H1 (cell line): ENCODE data around the gene ERO1B. TPM values are rescaled to one million over a fixed set of nuclear protein-coding genes. Genes with fewer than 3 reads are reported as not detected.

Experiments used
- CTCF ChIA-PET: fragments of 300-600 bp; sonication (Branson Sonifier 250); formaldehyde crosslinking; loops from one replicate; lab custom pipeline; 2021; ENCODE audit not compliant: partially characterized antibody; lab: Charles Lee
- POLR2A ChIA-PET: fragments of 300-600 bp; sonication (Branson Sonifier 250); formaldehyde crosslinking; loops from one replicate; lab custom pipeline; 2021; ENCODE audit warnings: inconsistent platforms; ENCODE audit not compliant: partially characterized antibody; lab: Charles Lee
- DNase-seq, 2 experiments: peaks; one replicate each; pipeline versions ENCODE4 v3.0.0 to v3.0.0-alpha.2; 2010 to 2022; ENCODE audit warnings: low spot score in 2 of 2, low read depth in 1 of 2, mixed read lengths in 1 of 2
- FAIRE-seq: peaks from 2 replicates; lab custom pipeline; 2011; peaks lifted over from hg19 to GRCh38; lab: Jason Lieb, UNC
- H2AFZ ChIP-seq: 2 replicates; pipeline ENCODE4 v1.8.1; 2012; ENCODE audit warnings: low read length, inconsistent platforms
- H2AK5ac ChIP-seq: 2 replicates; pipeline ENCODE4 v1.6.1; 2013; ENCODE audit warnings: low read depth, low read length
- H2BK120ac ChIP-seq: replicated peaks from 2 replicates; pipeline ENCODE3; 2013; ENCODE audit warnings: low read depth, low read length, inconsistent platforms
- H2BK12ac ChIP-seq: 2 replicates; pipeline ENCODE4 v1.6.1; 2013; ENCODE audit warnings: low read depth, low read length
- H2BK15ac ChIP-seq: 2 replicates; pipeline ENCODE4 v1.6.1; 2013; ENCODE audit warnings: low read length
- H2BK20ac ChIP-seq: 2 replicates; pipeline ENCODE4 v1.6.1; 2013; ENCODE audit warnings: low read length
- H2BK5ac ChIP-seq: 2 replicates; pipeline ENCODE4 v1.6.1; 2013; ENCODE audit warnings: low read depth, low read length
- H3K14ac ChIP-seq: 2 replicates; pipeline ENCODE4 v1.6.1; 2013; ENCODE audit warnings: inconsistent platforms; ENCODE audit not compliant: insufficient read length
- H3K18ac ChIP-seq: 2 replicates; pipeline ENCODE4 v1.6.1; 2013; ENCODE audit warnings: low read length; ENCODE audit errors: extremely low read depth
- H3K23ac ChIP-seq: 2 replicates; pipeline ENCODE4 v1.6.1; 2013; ENCODE audit warnings: inconsistent platforms; ENCODE audit not compliant: insufficient read length
- H3K23me2 ChIP-seq: 2 replicates; pipeline ENCODE4 v1.6.1; 2013; ENCODE audit warnings: low read depth, low read length
- H3K27ac ChIP-seq: 2 replicates; pipeline ENCODE4 v1.6.1; 2011; ENCODE audit warnings: low read depth, low read length, inconsistent platforms
- H3K27me3 ChIP-seq, 4 experiments: replicated peaks in 1 of 4; 1 replicate in 1 of 4; 2 replicates in 3 of 4; pipeline versions ENCODE4 v1.6.1 to v1.8.1; 2011 to 2013; ENCODE audit warnings: low read length in 3 of 4, mild to moderate bottlenecking in 3 of 4, inconsistent platforms in 2 of 4, mixed read lengths in 2 of 4, moderate library complexity in 1 of 4; ENCODE audit not compliant: control insufficient read depth in 3 of 4, insufficient read depth in 3 of 4; ENCODE audit errors: extremely low read depth in 1 of 4
- H3K36me3 ChIP-seq, 4 experiments: 2 replicates each; pipeline versions ENCODE4 v1.6.1 to v1.8.1; 2011 to 2013; ENCODE audit warnings: mild to moderate bottlenecking in 4 of 4, low read length in 3 of 4, moderate library complexity in 2 of 4, control low read depth in 1 of 4, inconsistent platforms in 1 of 4; ENCODE audit not compliant: insufficient read depth in 4 of 4, control insufficient read depth in 2 of 4
- H3K4ac ChIP-seq: replicated peaks from 2 replicates; pipeline ENCODE3; 2013; ENCODE audit warnings: low read length, low read depth, mixed read lengths, inconsistent platforms; ENCODE audit not compliant: insufficient read length
- H3K4me1 ChIP-seq, 4 experiments: replicated peaks in 1 of 4; 1 replicate in 1 of 4; 2 replicates in 3 of 4; pipeline versions ENCODE4 v1.6.1 to v1.8.1; 2011 to 2013; ENCODE audit warnings: low read length in 3 of 4, inconsistent platforms in 2 of 4, mixed read lengths in 1 of 4; ENCODE audit not compliant: insufficient read depth in 4 of 4, control insufficient read depth in 3 of 4
- H3K4me2 ChIP-seq, 2 experiments: 2 replicates each; pipeline versions ENCODE4 v1.6.1 to v1.8.1; 2011 to 2013; ENCODE audit warnings: low read depth in 2 of 2, low read length in 2 of 2, control low read depth in 1 of 2, inconsistent platforms in 1 of 2, mild to moderate bottlenecking in 1 of 2; ENCODE audit not compliant: insufficient read depth in 1 of 2
- H3K4me3 ChIP-seq, 4 experiments: fragments of 200-600, 300-600 bp in 1 of 4; sonication (generic), shearing (Covaris generic), sonication (Bioruptor Twin) in 1 of 4; 2 replicates each; pipeline versions ENCODE4 v1.5.1 to v1.8.1; 2011 to 2016; ENCODE audit warnings: low read length in 4 of 4, low read depth in 3 of 4, control low read depth in 2 of 4, inconsistent platforms in 2 of 4, mild to moderate bottlenecking in 2 of 4, mixed read lengths in 1 of 4, moderate library complexity in 1 of 4; ENCODE audit not compliant: insufficient read depth in 2 of 4; ENCODE audit errors: extremely low read depth in 1 of 4
- H3K56ac ChIP-seq: replicated peaks from 2 replicates; pipeline ENCODE3; 2013; ENCODE audit warnings: low read depth, mild to moderate bottlenecking, mixed read lengths, low read length, inconsistent platforms; ENCODE audit not compliant: insufficient read length
- H3K79me1 ChIP-seq: 2 replicates; pipeline ENCODE4 v1.6.1; 2013; ENCODE audit warnings: low read depth, low read length, control low read depth
- H3K79me2 ChIP-seq, 2 experiments: 2 replicates each; pipeline versions ENCODE4 v1.6.1 to v1.8.1; 2012 to 2013; ENCODE audit warnings: low read length in 2 of 2, mild to moderate bottlenecking in 2 of 2, inconsistent platforms in 1 of 2; ENCODE audit not compliant: insufficient read depth in 2 of 2, control insufficient read depth in 1 of 2
- H3K9ac ChIP-seq, 4 experiments: replicated peaks in 1 of 4; 1 replicate in 1 of 4; 2 replicates in 3 of 4; pipeline versions ENCODE4 v1.6.1 to v1.8.1; 2011 to 2013; ENCODE audit warnings: low read depth in 3 of 4, low read length in 3 of 4, control low read depth in 2 of 4, mild to moderate bottlenecking in 2 of 4, moderate library complexity in 2 of 4, inconsistent platforms in 1 of 4; ENCODE audit errors: extremely low read depth in 1 of 4
- H3K9me3 ChIP-seq, 2 experiments: 2 replicates each; pipeline versions ENCODE4 v1.6.1 to v1.8.1; 2012 to 2013; ENCODE audit warnings: mild to moderate bottlenecking in 2 of 2, moderate library complexity in 2 of 2, control low read depth in 1 of 2, inconsistent platforms in 1 of 2, low read depth in 1 of 2, low read length in 1 of 2, mixed read lengths in 1 of 2; ENCODE audit not compliant: insufficient read depth in 2 of 2
- H4K20me1 ChIP-seq, 2 experiments: replicated peaks in 1 of 2; 2 replicates each; pipeline versions ENCODE3 to v1.8.1; 2011 to 2013; ENCODE audit warnings: inconsistent platforms in 2 of 2, low read length in 2 of 2, mild to moderate bottlenecking in 1 of 2; ENCODE audit not compliant: insufficient read depth in 2 of 2, control insufficient read depth in 1 of 2
- H4K5ac ChIP-seq: 2 replicates; pipeline ENCODE4 v1.6.1; 2013; ENCODE audit warnings: low read length, low read depth, mixed read lengths, inconsistent platforms; ENCODE audit not compliant: insufficient read length
- H4K8ac ChIP-seq: 2 replicates; pipeline ENCODE4 v1.8.0; 2013; ENCODE audit warnings: mild to moderate bottlenecking, moderate library complexity, low read length, inconsistent platforms; ENCODE audit not compliant: insufficient read depth; ENCODE audit errors: extremely low read depth
- H4K91ac ChIP-seq: replicated peaks from 2 replicates; pipeline ENCODE3; 2013; ENCODE audit warnings: low read length, mixed read lengths, inconsistent platforms; ENCODE audit not compliant: insufficient read length
- ATF3 ChIP-seq: IDR thresholded peaks from 2 replicates; pipeline ENCODE4 v1.6.1; 2011; ENCODE audit warnings: low read depth, mild to moderate bottlenecking, low read length; ENCODE audit not compliant: insufficient read depth
- E2F6 ChIP-seq: IDR thresholded peaks from 2 replicates; pipeline ENCODE4 v1.6.1; 2012; ENCODE audit warnings: inconsistent platforms
- POLR2A ChIP-seq, 2 experiments: IDR thresholded peaks; 1 replicate in 1 of 2; 2 replicates in 1 of 2; pipeline ENCODE4 v1.6.1; 2011; ENCODE audit warnings: low read depth in 2 of 2, low read length in 2 of 2, mild to moderate bottlenecking in 2 of 2; ENCODE audit errors: control extremely low read depth in 1 of 2
- POLR2AphosphoS5 ChIP-seq: IDR thresholded peaks from 2 replicates; pipeline ENCODE4 v1.6.1; 2011; ENCODE audit warnings: low read depth, low read length
- TAF1 ChIP-seq: IDR thresholded peaks from 2 replicates; pipeline ENCODE4 v1.6.1; 2011; ENCODE audit warnings: mild to moderate bottlenecking, low read depth, low read length
- TBP ChIP-seq: IDR thresholded peaks from 2 replicates; pipeline ENCODE4 v1.6.1; 2011; ENCODE audit warnings: low read depth, low read length, improper control_type of control experiment
- WGBS, 2 experiments: shearing (Covaris generic) in 1 of 2; methylation state at CpG; one replicate each; pipeline versions ENCODE4 v1.1.6 to v1.1.7; 2013 to 2015; ENCODE audit warnings: low lambda C conversion rate in 2 of 2, mixed read lengths in 2 of 2, inconsistent platforms in 1 of 2, low coverage in 1 of 2, missing lambda C conversion rate in 1 of 2; ENCODE audit not compliant: insufficient replicate concordance in 2 of 2, insufficient coverage in 1 of 2, insufficient read length in 1 of 2; ENCODE audit errors: extremely low coverage in 1 of 2, missing lambda C conversion rate in 1 of 2; 5-methylcytosine and 5-hydroxymethylcytosine counted together
- polyA plus RNA-seq, 7 experiments: library from polyadenylated mRNA; depleted of rRNA in 3 of 7; stranded (reverse) in 5 of 7; unstranded in 2 of 7; fragments of >200 nt in 5 of 7; fragments of 200-250 nt in 2 of 7; gene quantifications; 1 replicate in 5 of 7; 2 replicates in 1 of 7; 4 replicates in 1 of 7; pipeline versions ENCODE4 v1.2.1 to v1.2.3, GENCODE V29; 2011 to 2013; ENCODE audit warnings: missing spikeins in 2 of 7, mixed read lengths in 2 of 7
- total RNA-seq: library from RNA; stranded (reverse); fragmentation: NEBNext Ultra II Directional; extraction: Animal tissue kit (Norgen Biotek cat#: 25700); gene quantifications from 2 replicates; pipeline ENCODE4 v1.2.1, GENCODE V29; 2021

The ERO1B gene
- total and polyA plus RNA-seq, 2 of the 8 experiments (the other 6 are each of a cell fraction or from before 2014, with no cell fraction given), result 0.74 to 5.6 TPM

- Histone ChIP-seq H3K9ac (no peak overlapping the region), H4K5ac (no peak overlapping the region), H2BK120ac (no peak overlapping the region), H3K27ac (no peak overlapping the region), H3K36me3 (no peaks in the 10 kb centered on the region), H2BK12ac (no peak overlapping the region), H3K18ac (no peak overlapping the region), H2BK5ac (no peak overlapping the region), H3K4me3 (no peak overlapping the region), H3K4me2 (no peak overlapping the region), H3K56ac (no peak overlapping the region), H3K9me3 (no peaks in the 10 kb centered on the region), H3K4ac (no peak overlapping the region), H4K8ac (no peak overlapping the region), H2BK15ac (no peak overlapping the region), H2BK20ac (no peak overlapping the region), H2AK5ac (no peak overlapping the region), H4K91ac (no peak overlapping the region), H3K79me1 (no peaks in the 10 kb centered on the region), H3K4me1 (0 out of 7 replicates have a peak, but pooled peaks cover 0 to 3% (median 2%) of the 10 kb centered on the region in 4 experiments), H3K23me2 (no peaks in the 10 kb centered on the region), H3K23ac (no peak overlapping the region), H3K79me2 (no peaks in the 10 kb centered on the region), H3K14ac (peak overlapping the region; percentile 77), H3K27me3 (no peaks in the 10 kb centered on the region; a peak in 1 of 7 replicates), H2AFZ (no peak overlapping the region), H4K20me1 (no peaks in the 10 kb centered on the region)
- DNase-seq (peak; percentile 49 to 52), FAIRE-seq (peak; percentile 70)
- POLR2A ChIA-PET, result interaction anchor here (0.5 to 1.7 kb wide), 8 partner anchors 9 to 886 kb away, joined by 3 to 8 read pairs (median 3); no protein-coding TSS in a partner anchor
- CTCF ChIA-PET, result interaction anchor here (1.2 kb wide), 1 partner anchor 14 kb away, joined by 5 read pairs; no protein-coding TSS in a partner anchor
- WGBS, 2 experiments, result 90% methylated on average over 22 of the region's 22 CpGs; no CpG with 5 or more reads in 1 of the 2 experiments
- TF ChIP-seq E2F6 (peak; percentile 16; the same call in 1 of the 2 replicates), ATF3 (no peak), TAF1 (peak; percentile 87), POLR2AphosphoS5 (0 out of 2 replicates have a peak, but pooled peaks have one; percentile 38), POLR2A (IDR thresholded peaks at IDR 0.05; ENCODE audit: control extremely low read depth in 1 of 2, low read depth in 2 of 2, low read length in 2 of 2) (peak; percentile 59 to 76), TBP (peak; percentile 94)
Measured at GRCh38 chr1:236287757-236288619, 6.2 kb upstream of the ERO1B start.
